PC-9 (cell line): Measurements from ENCODE around the gene GPR160. TPM values are rescaled to one million over a fixed set of nuclear protein-coding genes. Genes with fewer than 3 reads are reported as not detected.

ENCODE experiments used
- BruUV-seq: library from RNA; stranded (reverse); fragments of 400-500 nt; replicated peaks from 2 replicates; lab custom pipeline; 2021; lab: Mats Ljungman, UMichigan
- CTCF ChIA-PET: fragments of 300-600 bp; sonication (Branson Sonifier 250); formaldehyde crosslinking; loops from one replicate; lab custom pipeline; 2022; ENCODE audit warnings: antibody characterized with exemption; lab: Charles Lee
- POLR2A ChIA-PET: fragments of 300-600 bp; sonication (Branson Sonifier 250); formaldehyde crosslinking; loops from one replicate; lab custom pipeline; 2022; ENCODE audit warnings: antibody characterized with exemption; ENCODE audit not compliant: unreplicated experiment; lab: Charles Lee
- DNase-seq, 2 experiments: peaks; one replicate each; pipeline versions ENCODE4 v3.0.0 to v3.0.0-alpha.2; 2015 to 2022; ENCODE audit warnings: mixed read lengths in 1 of 2
- H2AFZ ChIP-seq: fragments of 200-600 bp; sonication (generic); 2 replicates; pipeline ENCODE4 v1.8.1; 2017; ENCODE audit warnings: antibody characterized with exemption
- H3F3A ChIP-seq: fragments of 200-600 bp; sonication (generic); 2 replicates; pipeline ENCODE4 v1.8.1; 2017; ENCODE audit warnings: antibody characterized with exemption, mild to moderate bottlenecking, low read depth; ENCODE audit not compliant: insufficient read depth
- H3K27ac ChIP-seq: fragments of 200-600 bp; sonication (generic); 2 replicates; pipeline ENCODE4 v1.6.1; 2016; ENCODE audit warnings: mixed run types
- H3K27me3 ChIP-seq: fragments of 200-600 bp; sonication (generic); 2 replicates; pipeline ENCODE4 v1.6.1; 2016; ENCODE audit warnings: low read depth, mixed run types; ENCODE audit not compliant: insufficient read depth
- H3K36me3 ChIP-seq: fragments of 200-600 bp; sonication (generic); 2 replicates; pipeline ENCODE4 v1.6.1; 2016; ENCODE audit warnings: low read depth, mixed run types
- H3K4me1 ChIP-seq: fragments of 200-600 bp; sonication (generic); replicated peaks from 2 replicates; pipeline ENCODE4 v1.6.1; 2016; ENCODE audit warnings: mixed run types; ENCODE audit not compliant: insufficient read depth
- H3K4me2 ChIP-seq: fragments of 200-600 bp; sonication (generic); 2 replicates; pipeline ENCODE4 v1.6.1; 2017; ENCODE audit warnings: mixed run types
- H3K4me3 ChIP-seq: fragments of 200-600 bp; sonication (generic); 2 replicates; pipeline ENCODE4 v1.6.1; 2016; ENCODE audit warnings: mixed run types
- H3K79me2 ChIP-seq: fragments of 200-600 bp; sonication (generic); 2 replicates; pipeline ENCODE4 v1.6.1; 2017; ENCODE audit warnings: low read depth, mixed run types
- H3K9me2 ChIP-seq: fragments of 200-600 bp; sonication (generic); 2 replicates; pipeline ENCODE4 v1.8.1; 2017; ENCODE audit warnings: mild to moderate bottlenecking; ENCODE audit not compliant: insufficient read depth
- H3K9me3 ChIP-seq: fragments of 200-600 bp; sonication (generic); 2 replicates; pipeline ENCODE4 v1.8.1; 2016; ENCODE audit warnings: low read depth; ENCODE audit not compliant: insufficient read depth
- H4K20me1 ChIP-seq: fragments of 200-600 bp; sonication (generic); 2 replicates; pipeline ENCODE4 v1.8.1; 2017; ENCODE audit not compliant: insufficient read depth
- CTCF ChIP-seq: fragments of 200-600 bp; sonication (generic); conservative IDR thresholded peaks from 2 replicates; pipeline ENCODE4 v1.6.1; 2017; ENCODE audit warnings: mixed run types, antibody characterized with exemption, mild to moderate bottlenecking, moderate library complexity
- EZH2 ChIP-seq: fragments of 200-600 bp; sonication (generic); IDR thresholded peaks from 2 replicates; pipeline ENCODE4 v1.8.0; 2017; ENCODE audit warnings: antibody characterized with exemption, low read depth
- intact Hi-C: fragments of 100-400 bp; cut with micrococcal nuclease; formaldehyde crosslinking; loops from one replicate; pipeline ENCODE4 v1.10.0; 2022; ENCODE audit not compliant: unreplicated experiment
- total RNA-seq: library from RNA; stranded (reverse); gene quantifications from 2 replicates; pipeline ENCODE4 v1.2.3, GENCODE V29; 2021

GPR160 gene
- total RNA-seq, 1 experiment from 2014 or later = 12.6 TPM

DNA sequence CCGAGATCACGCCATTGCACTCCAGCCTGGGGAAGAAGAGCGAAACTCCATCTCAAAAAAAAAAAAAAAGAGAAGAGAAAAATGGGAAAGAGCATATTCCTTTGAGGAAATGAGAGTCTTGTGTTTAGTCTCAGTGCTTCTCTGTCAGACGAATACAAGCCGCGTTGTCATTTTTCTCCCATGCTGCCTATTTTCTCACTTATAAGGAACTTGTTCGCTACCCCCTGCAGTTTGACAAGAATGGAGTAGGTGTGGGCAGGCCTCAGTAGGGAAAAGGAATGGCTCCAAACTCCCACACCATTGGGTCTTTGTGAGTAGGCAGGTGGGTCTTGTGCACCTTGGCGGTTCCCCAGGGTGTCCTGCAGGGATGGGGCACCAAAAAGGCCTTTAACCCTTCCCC, 6.5 kb downstream of the GPR160 start:
- no peaks in the 10 kb centered on the region for H3K9me3 ChIP-seq
- intact Hi-C loops = no loop called here
- peaks cover 40% of the 10 kb centered on the region for H3F3A ChIP-seq
- ChIA-PET CTCF (no interaction called here), POLR2A (no interaction called here)
- TF ChIP-seq CTCF = no peak
- no peak for TF ChIP-seq EZH2
- no peak for DNase-seq
- no peaks in the 10 kb centered on the region for H4K20me1 ChIP-seq
- no peak overlapping the region for H3K27ac ChIP-seq
- no peak overlapping the region for H3K4me3 ChIP-seq
- H3K79me2 ChIP-seq = peaks cover 33% of the 10 kb centered on the region
- no peak overlapping the region for H2AFZ ChIP-seq
- no peaks in the 10 kb centered on the region for H3K27me3 ChIP-seq
- H3K9me2 ChIP-seq = no peaks in the 10 kb centered on the region
- no peaks in the 10 kb centered on the region for H3K36me3 ChIP-seq
- BruUV-seq = no TSS peak
- no peak overlapping the region for H3K4me2 ChIP-seq
- peaks cover 46% of the 10 kb centered on the region for H3K4me1 ChIP-seq

GRCh38 chr3:170044795-170045244, 7.0 kb downstream of the GPR160 start:
- intact Hi-C loops = loop anchor here (5.0 kb wide), 1 partner anchor 78 kb away; the partner anchor contains the start of gene SEC62
- Histone ChIP-seq H3K36me3 (no peaks in the 10 kb centered on the region), H3K9me2 (no peaks in the 10 kb centered on the region), H3K27me3 (no peaks in the 10 kb centered on the region), H2AFZ (no peak overlapping the region), H3K4me1 (peaks cover 46% of the 10 kb centered on the region), H4K20me1 (no peaks in the 10 kb centered on the region), H3K9me3 (no peaks in the 10 kb centered on the region), H3F3A (peaks cover 46% of the 10 kb centered on the region), H3K4me3 (no peak overlapping the region), H3K4me2 (no peak overlapping the region), H3K79me2 (peaks cover 33% of the 10 kb centered on the region), H3K27ac (no peak overlapping the region)
- TF ChIP-seq CTCF = no peak
- no peak for TF ChIP-seq EZH2
- POLR2A ChIA-PET = no interaction called here
- no peak for DNase-seq
- no TSS peak for BruUV-seq
- CTCF ChIA-PET = no interaction called here

DNA sequence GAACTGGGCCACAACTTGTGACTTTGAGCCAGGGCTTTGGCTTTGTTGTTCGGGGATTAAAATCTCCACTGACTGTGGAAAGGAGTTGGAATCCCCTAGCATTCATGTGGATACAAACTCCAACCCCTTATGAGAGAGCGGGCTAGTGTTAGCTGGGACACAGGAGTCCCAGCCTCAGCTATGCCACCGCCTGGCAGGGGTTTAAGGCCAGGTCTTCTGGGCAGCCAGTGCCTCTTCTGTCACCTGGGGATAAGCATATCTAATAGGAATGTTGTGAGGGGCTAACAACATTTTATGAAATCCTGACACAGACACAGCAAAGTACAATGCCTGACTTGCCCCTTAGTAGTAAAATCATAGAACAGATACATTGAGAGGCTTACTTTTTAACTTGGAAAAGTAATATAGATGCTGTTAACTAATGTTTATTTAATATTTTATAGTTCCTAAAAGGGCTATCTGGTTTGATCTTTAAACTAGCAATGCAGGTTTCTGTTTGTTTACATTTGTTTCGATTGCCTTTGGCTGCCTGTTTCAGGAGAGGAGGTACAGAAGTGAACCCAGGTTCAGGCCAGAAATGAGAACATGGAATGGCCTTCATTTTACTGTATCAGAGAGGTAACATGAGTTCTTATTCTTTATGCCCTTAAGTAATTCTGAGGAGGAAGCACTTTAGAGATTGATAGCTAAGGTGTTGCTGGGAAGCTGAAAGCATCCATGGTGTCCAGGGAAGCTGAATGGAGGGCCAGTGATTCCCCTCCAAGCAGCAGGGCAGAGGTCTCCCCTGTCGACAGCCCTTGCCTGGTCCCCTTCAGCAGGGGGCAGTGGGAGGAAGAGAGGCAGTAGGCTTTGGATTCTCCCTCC, 8.7 kb downstream of the GPR160 start:
- no peaks in the 10 kb centered on the region for H3K9me2 ChIP-seq
- no TSS peak for BruUV-seq
- peaks cover 62% of the 10 kb centered on the region for H3K4me1 ChIP-seq
- H3K4me3 ChIP-seq = peak overlapping the region; percentile 28; the same call in 1 of the 2 replicates
- H3K9me3 ChIP-seq = no peaks in the 10 kb centered on the region
- peak overlapping the region; percentile 76 for H3K4me2 ChIP-seq
- no peaks in the 10 kb centered on the region for H3K27me3 ChIP-seq
- ChIA-PET CTCF (no interaction called here), POLR2A (no interaction called here)
- peak overlapping the region; percentile 74 for H3K27ac ChIP-seq
- H2AFZ ChIP-seq = peak overlapping the region; percentile 39; the same call in 1 of the 2 replicates
- H3K79me2 ChIP-seq = peaks cover 44% of the 10 kb centered on the region
- DNase-seq = peak in 1 of 2 experiments; percentile 78
- H3K36me3 ChIP-seq = no peaks in the 10 kb centered on the region
- intact Hi-C loops = loop anchor here (5.0 kb wide), 1 partner anchor 79 kb away; the partner anchor contains the start of gene SEC62
- H3F3A ChIP-seq = peaks cover 57% of the 10 kb centered on the region
- TF ChIP-seq EZH2 (no peak), CTCF (no peak)
- H4K20me1 ChIP-seq = no peaks in the 10 kb centered on the region
